ENCODE measurements around the gene RAB3IL1.

The RAB3IL1 gene

DNA sequence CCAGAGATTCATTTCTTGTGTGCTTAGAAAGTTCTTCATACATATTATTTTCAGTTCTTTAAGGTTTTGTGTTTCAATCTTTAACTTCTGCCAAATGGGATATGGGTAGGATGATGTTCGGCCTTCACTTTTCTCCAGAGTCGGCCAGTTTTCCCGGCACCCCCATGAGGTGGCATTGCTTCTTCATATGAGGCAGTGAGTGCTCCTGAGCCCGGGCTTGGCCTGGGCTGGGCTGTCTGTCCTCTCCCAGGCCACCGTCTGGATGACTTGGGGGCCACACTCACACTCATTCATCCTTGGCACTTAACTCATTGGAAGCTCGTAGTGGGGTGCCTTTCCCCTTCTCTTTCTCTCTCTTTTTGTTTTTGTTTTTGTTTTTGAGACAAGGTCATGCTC, 65.5 kb downstream of the RAB3IL1 start:
- no peak overlapping the region for H2BK120ac ChIP-seq (ENCODE audit: insufficient read depth, low read length, poor library complexity)
- peaks cover 79 to 85% of the 10 kb centered on the region in 2 experiments for H3K36me3 ChIP-seq (ENCODE audit: control insufficient read depth in 1 of 2, insufficient read depth in 2 of 2, low read length in 2 of 2)
- no peak overlapping the region for H2AFZ ChIP-seq (ENCODE audit: insufficient read depth, low read length, poor library complexity)
- H3K79me1 ChIP-seq (ENCODE audit: low read length): no peaks in the 10 kb centered on the region
- H3K27me3 ChIP-seq (ENCODE audit: insufficient read depth, low read length): no peaks in the 10 kb centered on the region
- H2BK12ac ChIP-seq (ENCODE audit: low read length): no peak overlapping the region
- no peak overlapping the region for H4K91ac ChIP-seq (ENCODE audit: low read depth, low read length)
- no peaks in the 10 kb centered on the region for H3K4me1 ChIP-seq (ENCODE audit: control insufficient read depth in 1 of 2, insufficient read depth in 2 of 2, low read length in 2 of 2)
- no peak overlapping the region for H3K18ac ChIP-seq (ENCODE audit: low read length)
- H3K79me2 ChIP-seq (ENCODE audit: control insufficient read depth, insufficient read depth, low read length, poor library complexity): no peaks in the 10 kb centered on the region
- no peak overlapping the region for H2AK5ac ChIP-seq (ENCODE audit: low read length)
- H3K14ac ChIP-seq (ENCODE audit: low read length): no peak overlapping the region
- no CpG with 5 or more reads among the region's 6 CpGs for WGBS (ENCODE audit: extremely low coverage, insufficient coverage, insufficient read length)
- no peak overlapping the region for H3K4me2 ChIP-seq (ENCODE audit: low read length)
- H3K27ac ChIP-seq (ENCODE audit: low read depth, low read length): no peak overlapping the region
- no peak overlapping the region for H3K4me3 ChIP-seq (ENCODE audit: low read depth, low read length)
- no peak for DNase-seq
- H3K9ac ChIP-seq (ENCODE audit: low read length): no peak overlapping the region
- H2BK5ac ChIP-seq (ENCODE audit: low read depth, low read length, poor library complexity): no peak overlapping the region
- H4K8ac ChIP-seq (ENCODE audit: low read depth, low read length): no peak overlapping the region
- H3K9me3 ChIP-seq (ENCODE audit: insufficient read depth, low read depth, low read length): no peaks in the 10 kb centered on the region
- H4K12ac ChIP-seq (ENCODE audit: low read depth, low read length): no peak overlapping the region
- H3K4ac ChIP-seq (ENCODE audit: low read depth, low read length): no peak overlapping the region
- H3K23ac ChIP-seq (ENCODE audit: low read length): no peak overlapping the region

DNA sequence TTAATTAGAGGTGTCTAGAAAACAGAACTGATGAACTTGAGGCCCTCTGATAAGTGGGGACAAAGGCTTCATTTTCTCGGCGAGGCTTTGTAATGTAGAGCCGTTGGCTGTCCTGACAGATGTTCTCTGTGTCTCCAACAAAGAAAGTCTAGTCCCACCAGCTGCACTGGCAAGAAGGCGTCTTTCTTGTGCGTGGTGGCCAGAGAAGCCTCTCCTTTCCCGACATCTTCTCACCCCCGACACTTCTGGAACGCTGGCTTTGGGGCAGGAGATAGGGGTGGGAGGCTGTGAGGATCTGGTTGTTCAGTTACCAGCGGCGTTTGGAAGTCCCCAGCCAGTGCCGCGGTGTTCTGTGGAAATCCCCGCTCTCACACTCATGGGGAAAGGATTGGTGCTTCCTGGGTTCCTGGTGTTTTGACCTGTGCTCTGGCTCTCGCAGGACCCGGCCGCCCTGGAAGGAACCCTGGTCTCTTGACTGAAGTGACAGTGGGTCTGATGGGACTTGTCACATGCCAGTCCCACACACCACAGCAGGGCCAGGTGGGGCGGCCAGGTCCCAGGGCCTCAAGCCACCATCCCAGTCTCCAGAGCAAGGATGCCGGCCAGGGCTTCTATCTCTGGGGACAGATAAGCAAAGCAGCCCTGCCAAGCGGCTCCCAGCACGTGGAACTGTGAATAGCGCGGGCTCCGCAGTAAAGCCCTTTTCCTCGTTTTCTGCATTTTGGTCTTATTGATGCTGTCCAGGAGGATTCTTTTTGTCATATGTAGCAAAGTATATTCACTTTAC, 66.1 kb downstream of the RAB3IL1 start:
- no CpG with 5 or more reads among the region's 24 CpGs for WGBS (ENCODE audit: extremely low coverage, insufficient coverage, insufficient read length)
- H3K79me2 ChIP-seq (ENCODE audit: control insufficient read depth, insufficient read depth, low read length, poor library complexity): no peaks in the 10 kb centered on the region

DNA sequence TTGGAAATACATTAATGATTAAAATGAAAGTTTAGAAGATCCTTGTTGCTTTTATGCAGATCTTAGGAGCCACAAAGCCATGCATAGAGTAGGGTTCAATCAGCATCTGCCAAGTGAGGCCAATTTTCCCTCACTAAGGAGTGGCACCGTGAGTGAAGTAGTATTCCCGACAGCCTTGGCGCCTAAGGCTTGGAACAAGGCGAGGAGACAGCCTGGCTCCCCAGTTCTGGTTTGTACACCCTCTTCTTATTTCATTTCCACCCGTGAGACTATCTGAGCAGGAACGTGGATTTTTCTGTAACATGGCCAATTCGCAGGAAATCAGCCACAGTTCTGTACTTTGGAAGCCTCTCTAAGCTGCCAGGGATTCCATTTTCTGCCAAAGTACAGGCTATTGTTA, 66.7 kb downstream of the RAB3IL1 start:
- no CpG with 5 or more reads among the region's 7 CpGs for WGBS (ENCODE audit: extremely low coverage, insufficient coverage, insufficient read length)
- Histone ChIP-seq H3K27me3 (ENCODE audit: insufficient read depth, low read length) (no peaks in the 10 kb centered on the region), H3K4ac (ENCODE audit: low read depth, low read length) (no peak overlapping the region)

More for the DNA sequence above, 66.1 kb downstream of the RAB3IL1 start:
- H2AFZ ChIP-seq (ENCODE audit: insufficient read depth, low read length, poor library complexity): no peak overlapping the region
- no peak overlapping the region for H3K4ac ChIP-seq (ENCODE audit: low read depth, low read length)
- no peak overlapping the region for H3K4me2 ChIP-seq (ENCODE audit: low read length)
- no peak overlapping the region for H3K14ac ChIP-seq (ENCODE audit: low read length)
- H3K9ac ChIP-seq (ENCODE audit: low read length): no peak overlapping the region
- H4K8ac ChIP-seq (ENCODE audit: low read depth, low read length): no peak overlapping the region
- H3K36me3 ChIP-seq (ENCODE audit: control insufficient read depth in 1 of 2, insufficient read depth in 2 of 2, low read length in 2 of 2): peaks cover 78 to 83% of the 10 kb centered on the region in 2 experiments
- H2AK5ac ChIP-seq (ENCODE audit: low read length): no peak overlapping the region
- no peaks in the 10 kb centered on the region for H3K4me1 ChIP-seq (ENCODE audit: control insufficient read depth in 1 of 2, insufficient read depth in 2 of 2, low read length in 2 of 2)
- no peak overlapping the region for H3K27ac ChIP-seq (ENCODE audit: low read depth, low read length)
- no peak overlapping the region for H3K23ac ChIP-seq (ENCODE audit: low read length)
- H2BK12ac ChIP-seq (ENCODE audit: low read length): no peak overlapping the region
- H2BK5ac ChIP-seq (ENCODE audit: low read depth, low read length, poor library complexity): no peak overlapping the region
- no peaks in the 10 kb centered on the region for H3K79me1 ChIP-seq (ENCODE audit: low read length)
- no peak overlapping the region for H3K18ac ChIP-seq (ENCODE audit: low read length)
- no peak overlapping the region for H4K12ac ChIP-seq (ENCODE audit: low read depth, low read length)
- no peak for DNase-seq
- H3K27me3 ChIP-seq (ENCODE audit: insufficient read depth, low read length): no peaks in the 10 kb centered on the region
- no peak overlapping the region for H2BK120ac ChIP-seq (ENCODE audit: insufficient read depth, low read length, poor library complexity)
- no peak overlapping the region for H3K4me3 ChIP-seq (ENCODE audit: low read depth, low read length)
- no peak overlapping the region for H4K91ac ChIP-seq (ENCODE audit: low read depth, low read length)
- H3K9me3 ChIP-seq (ENCODE audit: insufficient read depth, low read depth, low read length): no peaks in the 10 kb centered on the region

DNA sequence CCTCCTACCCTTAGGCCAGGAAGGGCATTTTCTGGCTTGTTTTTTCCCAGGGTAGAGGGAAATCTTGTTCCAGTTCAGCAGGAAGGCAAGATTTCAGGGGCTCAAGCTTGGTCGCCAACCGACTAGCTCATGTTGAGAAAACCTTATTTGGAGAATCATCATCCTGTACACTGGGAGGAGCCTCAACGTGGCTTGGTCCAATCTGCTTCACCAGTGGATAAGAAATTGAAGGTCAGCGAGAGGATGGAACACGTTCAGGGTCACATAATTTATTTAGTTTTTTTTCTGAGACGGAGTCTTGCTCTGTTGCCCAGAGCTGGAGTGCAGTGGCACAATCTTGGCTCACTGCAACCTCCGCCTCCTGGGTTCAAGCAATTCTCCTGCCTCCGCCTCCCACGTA, 68.7 kb downstream of the RAB3IL1 start:
- peaks cover 66 to 74% of the 10 kb centered on the region in 2 experiments for H3K36me3 ChIP-seq (ENCODE audit: control insufficient read depth in 1 of 2, insufficient read depth in 2 of 2, low read length in 2 of 2)
- H3K4me3 ChIP-seq (ENCODE audit: low read depth, low read length): no peak overlapping the region
- H2AK5ac ChIP-seq (ENCODE audit: low read length): no peak overlapping the region
- no peaks in the 10 kb centered on the region for H3K79me2 ChIP-seq (ENCODE audit: control insufficient read depth, insufficient read depth, low read length, poor library complexity)
- H3K4me2 ChIP-seq (ENCODE audit: low read length): no peak overlapping the region
- no peak overlapping the region for H3K4ac ChIP-seq (ENCODE audit: low read depth, low read length)
- H3K14ac ChIP-seq (ENCODE audit: low read length): no peak overlapping the region
- no peak overlapping the region for H2BK120ac ChIP-seq (ENCODE audit: insufficient read depth, low read length, poor library complexity)
- H2BK12ac ChIP-seq (ENCODE audit: low read length): no peak overlapping the region
- H3K79me1 ChIP-seq (ENCODE audit: low read length): no peaks in the 10 kb centered on the region
- H3K9me3 ChIP-seq (ENCODE audit: insufficient read depth, low read depth, low read length): no peaks in the 10 kb centered on the region
- H3K9ac ChIP-seq (ENCODE audit: low read length): no peak overlapping the region
- no peak overlapping the region for H4K8ac ChIP-seq (ENCODE audit: low read depth, low read length)
- H3K27me3 ChIP-seq (ENCODE audit: insufficient read depth, low read length): no peaks in the 10 kb centered on the region
- DNase-seq: no peak
- WGBS (ENCODE audit: extremely low coverage, insufficient coverage, insufficient read length): no CpG with 5 or more reads among the region's 9 CpGs
- H2BK5ac ChIP-seq (ENCODE audit: low read depth, low read length, poor library complexity): no peak overlapping the region
- no peak overlapping the region for H2AFZ ChIP-seq (ENCODE audit: insufficient read depth, low read length, poor library complexity)
- no peaks in the 10 kb centered on the region for H3K4me1 ChIP-seq (ENCODE audit: control insufficient read depth in 1 of 2, insufficient read depth in 2 of 2, low read length in 2 of 2)
- H4K12ac ChIP-seq (ENCODE audit: low read depth, low read length): no peak overlapping the region
- no peak overlapping the region for H3K23ac ChIP-seq (ENCODE audit: low read length)
- no peak overlapping the region for H3K18ac ChIP-seq (ENCODE audit: low read length)
- H3K27ac ChIP-seq (ENCODE audit: low read depth, low read length): no peak overlapping the region
- no peak overlapping the region for H4K91ac ChIP-seq (ENCODE audit: low read depth, low read length)

More for the DNA sequence above, 66.7 kb downstream of the RAB3IL1 start:
- Histone ChIP-seq H2BK120ac (ENCODE audit: insufficient read depth, low read length, poor library complexity) (no peak overlapping the region), H3K79me2 (ENCODE audit: control insufficient read depth, insufficient read depth, low read length, poor library complexity) (no peaks in the 10 kb centered on the region), H3K4me1 (ENCODE audit: control insufficient read depth in 1 of 2, insufficient read depth in 2 of 2, low read length in 2 of 2) (no peaks in the 10 kb centered on the region), H2BK12ac (ENCODE audit: low read length) (no peak overlapping the region), H3K18ac (ENCODE audit: low read length) (no peak overlapping the region), H4K8ac (ENCODE audit: low read depth, low read length) (no peak overlapping the region), H2AK5ac (ENCODE audit: low read length) (no peak overlapping the region), H3K4me3 (ENCODE audit: low read depth, low read length) (no peak overlapping the region), H2AFZ (ENCODE audit: insufficient read depth, low read length, poor library complexity) (no peak overlapping the region), H3K23ac (ENCODE audit: low read length) (no peak overlapping the region), H3K79me1 (ENCODE audit: low read length) (no peaks in the 10 kb centered on the region), H4K91ac (ENCODE audit: low read depth, low read length) (no peak overlapping the region), H2BK5ac (ENCODE audit: low read depth, low read length, poor library complexity) (no peak overlapping the region), H3K9ac (ENCODE audit: low read length) (no peak overlapping the region), H3K9me3 (ENCODE audit: insufficient read depth, low read depth, low read length) (no peaks in the 10 kb centered on the region), H3K27ac (ENCODE audit: low read depth, low read length) (no peak overlapping the region), H3K4me2 (ENCODE audit: low read length) (no peak overlapping the region), H3K14ac (ENCODE audit: low read length) (no peak overlapping the region), H3K36me3 (ENCODE audit: control insufficient read depth in 1 of 2, insufficient read depth in 2 of 2, low read length in 2 of 2) (peaks cover 74 to 83% of the 10 kb centered on the region in 2 experiments), H4K12ac (ENCODE audit: low read depth, low read length) (no peak overlapping the region)
- DNase-seq: no peak

All from trophoblast cell (in vitro differentiated cells and primary cell).